Tibial nerve (tissue), 3 donors: Measurements from ENCODE around the gene FMNL2.

Experiments
- CTCF ChIP-seq, 5 experiments: fragments of 200-600 bp in 3 of 5; fragments of 450-650 bp in 2 of 5; sonication (generic) in 3 of 5; IDR thresholded peaks; one replicate each; pipeline ENCODE4 v1.5.1; 2016 to 2019; ENCODE audit warnings: antibody characterized with exemption in 5 of 5, mild to moderate bottlenecking in 3 of 5, moderate library complexity in 2 of 5
- POLR2A ChIP-seq, 2 donors: fragments of 450-650 bp; IDR thresholded peaks; one replicate each; pipeline ENCODE4 v1.6.1; 2017; ENCODE audit warnings: antibody characterized with exemption in 2 of 2, mild to moderate bottlenecking in 2 of 2, moderate library complexity in 2 of 2

DNA sequence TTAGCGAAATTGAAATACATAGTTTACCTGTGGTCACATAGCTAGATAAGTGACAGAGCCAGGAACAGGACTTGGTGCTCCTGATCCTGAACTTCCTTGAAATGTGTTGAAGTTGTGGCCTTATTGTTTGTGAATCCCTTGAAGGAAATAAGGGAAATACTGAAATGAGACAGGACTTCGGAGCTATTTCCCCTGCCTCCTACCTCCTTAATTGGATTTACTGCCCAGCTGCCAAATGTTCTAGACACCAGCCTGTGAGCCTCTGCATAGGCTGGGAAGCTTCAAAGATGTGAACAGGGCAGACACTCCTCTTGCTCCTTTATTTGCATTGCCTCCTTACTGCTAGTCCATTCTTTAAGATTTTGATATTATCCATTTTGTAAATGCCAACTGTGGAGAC lies 247.1 kb downstream of the FMNL2 start:
- TF ChIP-seq CTCF (IDR thresholded peaks at IDR 0.05) (no peak), POLR2A (IDR thresholded peaks at IDR 0.05) (no peak)
